ENCODE results near the gene EGLN2.

EGLN2 gene

DNA sequence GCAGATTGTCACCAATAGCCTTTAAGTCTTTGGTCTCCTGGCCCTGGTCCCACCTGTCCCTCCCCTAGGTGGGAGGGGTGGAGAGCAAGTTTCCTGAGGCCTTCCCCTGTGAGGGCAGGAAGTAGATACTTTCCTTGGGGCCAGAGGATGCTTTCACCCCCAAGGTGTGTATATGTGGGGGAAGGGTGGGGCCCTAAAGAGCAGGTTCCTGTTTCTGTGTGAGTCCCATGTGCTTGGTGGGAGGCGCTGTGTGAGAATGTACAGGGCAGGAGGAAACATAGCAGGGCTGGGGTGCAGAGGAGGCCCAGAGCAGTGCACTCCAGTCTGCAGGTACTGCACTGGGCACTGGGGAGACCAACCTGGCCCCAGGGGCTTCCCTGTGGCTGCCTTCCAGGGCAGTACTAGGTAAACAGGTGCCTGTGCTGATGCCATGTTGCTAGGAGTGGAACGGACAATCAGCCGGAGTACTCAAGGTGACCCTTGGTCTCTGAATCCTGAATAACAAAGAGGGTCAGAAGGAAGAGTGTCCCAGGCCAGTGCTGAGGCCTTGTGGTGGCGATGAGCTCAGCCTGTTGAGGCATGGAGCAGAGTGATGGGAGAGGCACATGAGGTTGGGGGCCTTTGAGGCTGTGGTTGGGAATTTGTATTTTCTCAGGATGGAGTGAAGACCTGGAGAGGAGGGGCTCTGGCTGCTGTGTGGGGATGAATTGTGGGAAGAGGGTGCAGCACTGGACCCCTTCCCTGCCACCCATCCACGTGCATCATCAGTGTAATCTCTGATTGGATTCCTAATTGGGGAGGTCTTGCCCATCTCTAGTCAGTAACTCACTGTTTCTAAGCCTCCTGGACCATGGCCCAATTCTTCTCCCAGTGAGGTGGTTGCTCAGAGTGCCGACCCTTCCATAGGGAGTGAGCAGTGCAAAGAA is 5.1 kb downstream of the EGLN2 start (continued):
- TF ChIP-seq ZIC2 (tag by site-specific recombination; IDR thresholded peaks at IDR 0.05) (no peak), SP3 (tag by site-specific recombination; IDR thresholded peaks at IDR 0.05) (peak; percentile 80), ZNF785 (tag by site-specific recombination; IDR thresholded peaks at IDR 0.05) (no peak), ZNF335 (tag by site-specific recombination; conservative IDR thresholded peaks at IDR 0.05) (peak; percentile 41; the same call in 1 of the 2 replicates), SP2 (tag by site-specific recombination; IDR thresholded peaks at IDR 0.05) (peak; percentile 74), ZNF146 (tag by site-specific recombination; IDR thresholded peaks at IDR 0.05) (no peak), ZBTB21 (tag by site-specific recombination; IDR thresholded peaks at IDR 0.05) (0 out of 2 replicates have a peak, but pooled peaks have one; percentile 3)
- TF ChIP-seq, protein P1, sequence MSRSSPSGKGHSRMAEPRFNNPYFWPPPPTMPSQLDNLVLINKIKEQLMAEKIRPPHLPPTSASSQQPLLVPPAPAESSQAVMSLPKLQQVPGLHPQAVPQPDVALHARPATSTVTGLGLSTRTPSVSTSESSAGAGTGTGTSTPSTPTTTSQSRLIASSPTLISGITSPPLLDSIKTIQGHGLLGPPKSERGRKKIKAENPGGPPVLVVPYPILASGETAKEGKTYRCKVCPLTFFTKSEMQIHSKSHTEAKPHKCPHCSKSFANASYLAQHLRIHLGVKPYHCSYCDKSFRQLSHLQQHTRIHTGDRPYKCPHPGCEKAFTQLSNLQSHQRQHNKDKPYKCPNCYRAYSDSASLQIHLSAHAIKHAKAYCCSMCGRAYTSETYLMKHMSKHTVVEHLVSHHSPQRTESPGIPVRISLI (tag by site-specific recombination; IDR thresholded peaks at IDR 0.05) = no peak

DNA sequence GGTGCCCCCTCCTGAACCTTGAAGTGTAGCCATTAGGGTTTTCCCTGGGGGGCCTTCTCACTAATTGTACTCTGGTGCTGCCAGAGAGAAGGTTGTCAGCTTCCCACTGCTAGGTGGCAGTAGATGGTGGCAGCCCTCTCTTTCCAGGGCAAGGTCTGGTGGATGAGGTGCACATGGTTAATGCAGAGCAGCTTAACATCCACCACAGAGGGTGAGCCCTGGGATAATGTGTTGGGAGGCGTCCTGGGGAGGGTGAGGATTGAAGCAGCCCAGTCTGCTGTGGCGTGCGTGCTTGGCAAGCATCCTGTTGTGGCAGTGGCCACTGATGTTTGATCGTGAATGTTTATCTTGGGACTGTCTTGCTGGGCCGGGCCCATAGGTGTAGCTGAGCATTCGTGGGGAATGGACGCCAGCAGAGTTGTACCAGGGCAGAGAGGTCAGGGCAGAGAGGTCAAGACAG is 5.8 kb downstream of the EGLN2 start:
- H3K9me3 ChIP-seq (ENCODE audit: control insufficient read depth, insufficient read depth, low read depth, low read length) = no peaks in the 10 kb centered on the region
- H3K4me3 ChIP-seq (ENCODE audit: low read depth, low read length) = no peak overlapping the region
- ChIA-PET CTCF (interaction anchor here (0.6 to 5.6 kb wide), 14 partner anchors 9 to 669 kb away, joined by 3 to 77 read pairs (median 4); no protein-coding TSS in a partner anchor), POLR2A (interaction anchor here (0.5 to 8.6 kb wide), 7 partner anchors 17 to 157 kb away, joined by 3 to 86 read pairs (median 5); partner anchors contain the start of genes ACTMAP, COQ8B, ITPKC and RAB4B)
- peaks cover 54 to 81% of the 10 kb centered on the region in 2 experiments for H3K36me3 ChIP-seq (ENCODE audit: control insufficient read depth in 2 of 2, insufficient read depth in 1 of 2, low read length in 2 of 2)
- H3K4me1 ChIP-seq (ENCODE audit: control insufficient read depth, insufficient read depth, low read length) = peaks cover 77% of the 10 kb centered on the region
- H3K27ac ChIP-seq (ENCODE audit: extremely low read depth, low read depth, low read length) = peak overlapping the region; percentile 67
- TF ChIP-seq, protein P2, sequence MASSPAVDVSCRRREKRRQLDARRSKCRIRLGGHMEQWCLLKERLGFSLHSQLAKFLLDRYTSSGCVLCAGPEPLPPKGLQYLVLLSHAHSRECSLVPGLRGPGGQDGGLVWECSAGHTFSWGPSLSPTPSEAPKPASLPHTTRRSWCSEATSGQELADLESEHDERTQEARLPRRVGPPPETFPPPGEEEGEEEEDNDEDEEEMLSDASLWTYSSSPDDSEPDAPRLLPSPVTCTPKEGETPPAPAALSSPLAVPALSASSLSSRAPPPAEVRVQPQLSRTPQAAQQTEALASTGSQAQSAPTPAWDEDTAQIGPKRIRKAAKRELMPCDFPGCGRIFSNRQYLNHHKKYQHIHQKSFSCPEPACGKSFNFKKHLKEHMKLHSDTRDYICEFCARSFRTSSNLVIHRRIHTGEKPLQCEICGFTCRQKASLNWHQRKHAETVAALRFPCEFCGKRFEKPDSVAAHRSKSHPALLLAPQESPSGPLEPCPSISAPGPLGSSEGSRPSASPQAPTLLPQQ (tag by site-specific recombination; IDR thresholded peaks at IDR 0.05) = peak; percentile 66
- TF ChIP-seq GLIS1 (tag by site-specific recombination; IDR thresholded peaks at IDR 0.05) (peak; percentile 31; the same call in 1 of the 2 replicates), ZNF544 (tag by site-specific recombination; IDR thresholded peaks at IDR 0.05) (no peak), BCL11A (tag by site-specific recombination; IDR thresholded peaks at IDR 0.05; ENCODE audit: low read depth) (0 out of 2 replicates have a peak, but pooled peaks have one; percentile 13)
- TF ChIP-seq, protein P3, sequence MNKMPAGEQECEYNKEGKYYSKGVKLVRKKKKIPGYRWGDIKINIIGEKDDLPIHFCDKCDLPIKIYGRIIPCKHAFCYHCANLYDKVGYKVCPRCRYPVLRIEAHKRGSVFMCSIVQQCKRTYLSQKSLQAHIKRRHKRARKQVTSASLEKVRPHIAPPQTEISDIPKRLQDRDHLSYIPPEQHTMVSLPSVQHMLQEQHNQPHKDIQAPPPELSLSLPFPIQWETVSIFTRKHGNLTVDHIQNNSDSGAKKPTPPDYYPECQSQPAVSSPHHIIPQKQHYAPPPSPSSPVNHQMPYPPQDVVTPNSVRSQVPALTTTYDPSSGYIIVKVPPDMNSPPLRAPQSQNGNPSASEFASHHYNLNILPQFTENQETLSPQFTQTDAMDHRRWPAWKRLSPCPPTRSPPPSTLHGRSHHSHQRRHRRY (tag by site-specific recombination; IDR thresholded peaks at IDR 0.05) = no peak
- TF ChIP-seq, protein P4, sequence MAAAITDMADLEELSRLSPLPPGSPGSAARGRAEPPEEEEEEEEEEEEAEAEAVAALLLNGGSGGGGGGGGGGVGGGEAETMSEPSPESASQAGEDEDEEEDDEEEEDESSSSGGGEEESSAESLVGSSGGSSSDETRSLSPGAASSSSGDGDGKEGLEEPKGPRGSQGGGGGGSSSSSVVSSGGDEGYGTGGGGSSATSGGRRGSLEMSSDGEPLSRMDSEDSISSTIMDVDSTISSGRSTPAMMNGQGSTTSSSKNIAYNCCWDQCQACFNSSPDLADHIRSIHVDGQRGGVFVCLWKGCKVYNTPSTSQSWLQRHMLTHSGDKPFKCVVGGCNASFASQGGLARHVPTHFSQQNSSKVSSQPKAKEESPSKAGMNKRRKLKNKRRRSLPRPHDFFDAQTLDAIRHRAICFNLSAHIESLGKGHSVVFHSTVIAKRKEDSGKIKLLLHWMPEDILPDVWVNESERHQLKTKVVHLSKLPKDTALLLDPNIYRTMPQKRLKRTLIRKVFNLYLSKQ (tag by site-specific recombination; IDR thresholded peaks at IDR 0.05; ENCODE audit: borderline replicate concordance) = no peak
- TF ChIP-seq, protein P5, sequence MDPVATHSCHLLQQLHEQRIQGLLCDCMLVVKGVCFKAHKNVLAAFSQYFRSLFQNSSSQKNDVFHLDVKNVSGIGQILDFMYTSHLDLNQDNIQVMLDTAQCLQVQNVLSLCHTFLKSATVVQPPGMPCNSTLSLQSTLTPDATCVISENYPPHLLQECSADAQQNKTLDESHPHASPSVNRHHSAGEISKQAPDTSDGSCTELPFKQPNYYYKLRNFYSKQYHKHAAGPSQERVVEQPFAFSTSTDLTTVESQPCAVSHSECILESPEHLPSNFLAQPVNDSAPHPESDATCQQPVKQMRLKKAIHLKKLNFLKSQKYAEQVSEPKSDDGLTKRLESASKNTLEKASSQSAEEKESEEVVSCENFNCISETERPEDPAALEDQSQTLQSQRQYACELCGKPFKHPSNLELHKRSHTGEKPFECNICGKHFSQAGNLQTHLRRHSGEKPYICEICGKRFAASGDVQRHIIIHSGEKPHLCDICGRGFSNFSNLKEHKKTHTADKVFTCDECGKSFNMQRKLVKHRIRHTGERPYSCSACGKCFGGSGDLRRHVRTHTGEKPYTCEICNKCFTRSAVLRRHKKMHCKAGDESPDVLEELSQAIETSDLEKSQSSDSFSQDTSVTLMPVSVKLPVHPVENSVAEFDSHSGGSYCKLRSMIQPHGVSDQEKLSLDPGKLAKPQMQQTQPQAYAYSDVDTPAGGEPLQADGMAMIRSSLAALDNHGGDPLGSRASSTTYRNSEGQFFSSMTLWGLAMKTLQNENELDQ (tag by site-specific recombination; IDR thresholded peaks at IDR 0.05; ENCODE audit: low read depth) = no peak
- TF ChIP-seq, protein P6, sequence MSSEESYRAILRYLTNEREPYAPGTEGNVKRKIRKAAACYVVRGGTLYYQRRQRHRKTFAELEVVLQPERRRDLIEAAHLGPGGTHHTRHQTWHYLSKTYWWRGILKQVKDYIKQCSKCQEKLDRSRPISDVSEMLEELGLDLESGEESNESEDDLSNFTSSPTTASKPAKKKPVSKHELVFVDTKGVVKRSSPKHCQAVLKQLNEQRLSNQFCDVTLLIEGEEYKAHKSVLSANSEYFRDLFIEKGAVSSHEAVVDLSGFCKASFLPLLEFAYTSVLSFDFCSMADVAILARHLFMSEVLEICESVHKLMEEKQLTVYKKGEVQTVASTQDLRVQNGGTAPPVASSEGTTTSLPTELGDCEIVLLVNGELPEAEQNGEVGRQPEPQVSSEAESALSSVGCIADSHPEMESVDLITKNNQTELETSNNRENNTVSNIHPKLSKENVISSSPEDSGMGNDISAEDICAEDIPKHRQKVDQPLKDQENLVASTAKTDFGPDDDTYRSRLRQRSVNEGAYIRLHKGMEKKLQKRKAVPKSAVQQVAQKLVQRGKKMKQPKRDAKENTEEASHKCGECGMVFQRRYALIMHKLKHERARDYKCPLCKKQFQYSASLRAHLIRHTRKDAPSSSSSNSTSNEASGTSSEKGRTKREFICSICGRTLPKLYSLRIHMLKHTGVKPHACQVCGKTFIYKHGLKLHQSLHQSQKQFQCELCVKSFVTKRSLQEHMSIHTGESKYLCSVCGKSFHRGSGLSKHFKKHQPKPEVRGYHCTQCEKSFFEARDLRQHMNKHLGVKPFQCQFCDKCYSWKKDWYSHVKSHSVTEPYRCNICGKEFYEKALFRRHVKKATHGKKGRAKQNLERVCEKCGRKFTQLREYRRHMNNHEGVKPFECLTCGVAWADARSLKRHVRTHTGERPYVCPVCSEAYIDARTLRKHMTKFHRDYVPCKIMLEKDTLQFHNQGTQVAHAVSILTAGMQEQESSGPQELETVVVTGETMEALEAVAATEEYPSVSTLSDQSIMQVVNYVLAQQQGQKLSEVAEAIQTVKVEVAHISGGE (tag by site-specific recombination; conservative IDR thresholded peaks at IDR 0.05; ENCODE audit: low read depth) = no peak
